SW480 (cell line): ENCODE results near the gene DDN.

Experiments
- DNase-seq: peaks from one replicate; pipeline ENCODE4 v3.0.0-alpha.2; 2016; ENCODE audit warnings: low spot score

Gene DDN

GRCh38 chr12:48999371-49000131 lies at the start of gene DDN:
TSS of gene DDN (minus strand) at chr12:48999375. CDS start at chr12:48999287, 88 bp downstream.
- peak; percentile 65 for DNase-seq

- no peak for DNase-seq
These were observed 49.8 kb upstream of the DDN start for GRCh38 chr12:49048953-49049352.

GRCh38 chr12:49046129-49046895 lies 47.1 kb upstream of the DDN start:
- no peak for DNase-seq

GRCh38 chr12:49044660-49045059 lies 45.5 kb upstream of the DDN start:
- DNase-seq = no peak

GRCh38 chr12:49043856-49044258 lies 44.7 kb upstream of the DDN start:
- DNase-seq = peak; percentile 30

GRCh38 chr12:49043241-49043640 lies 44.1 kb upstream of the DDN start:
- DNase-seq = no peak

- no peak for DNase-seq
These were observed 42.8 kb upstream of the DDN start for GRCh38 chr12:49041881-49042484.

- DNase-seq = no peak
These were observed 42.1 kb upstream of the DDN start for GRCh38 chr12:49041036-49041880.

- DNase-seq = no peak
These were observed 41.2 kb upstream of the DDN start for GRCh38 chr12:49040364-49040855.

GRCh38 chr12:49039421-49040363 lies 40.5 kb upstream of the DDN start:
- DNase-seq = no peak

GRCh38 chr12:49038291-49038955 lies 39.2 kb upstream of the DDN start:
- no peak for DNase-seq

- DNase-seq = no peak
These were observed 38.7 kb upstream of the DDN start for GRCh38 chr12:49037947-49038237.

- no peak for DNase-seq
These were observed 38.2 kb upstream of the DDN start for GRCh38 chr12:49037111-49037946.

- DNase-seq = no peak
These were observed 36.9 kb upstream of the DDN start for GRCh38 chr12:49036029-49036428.

- no peak for DNase-seq
These were observed 35.1 kb upstream of the DDN start for GRCh38 chr12:49034286-49034622.

- no peak for DNase-seq
These were observed 34.6 kb upstream of the DDN start for GRCh38 chr12:49033611-49034285.

GRCh38 chr12:49032679-49033447 lies 33.7 kb upstream of the DDN start:
- no peak for DNase-seq

GRCh38 chr12:49032276-49032675 lies 33.1 kb upstream of the DDN start:
- no peak for DNase-seq
